ENCODE measurements around the gene PSG1. TPM values are rescaled to one million over a fixed set of nuclear protein-coding genes. Genes with fewer than 3 reads are reported as not detected.
"Not testable (repeated sequence)": the region's sequence is repeated elsewhere in the genome, so short reads cannot be mapped to it uniquely, and the experiment has no call there.

The PSG1 gene
- total and polyA plus RNA-seq, 4 donors: not detected

- Histone ChIP-seq H3K9me3 (ENCODE audit: control insufficient read depth in 4 of 4, low read length in 3 of 4) (no peaks in the 10 kb centered on the region), H3K36me3 (ENCODE audit: control insufficient read depth in 4 of 4, insufficient read depth in 3 of 4, low read depth in 1 of 4, low read length in 3 of 4) (no peaks in the 10 kb centered on the region), H3K4me1 (ENCODE audit: control insufficient read depth in 4 of 4, insufficient read depth in 4 of 4, low read length in 3 of 4) (no peaks in the 10 kb centered on the region), H3K27me3 (ENCODE audit: control insufficient read depth in 4 of 4, insufficient read depth in 4 of 4, low read length in 3 of 4) (no peaks in the 10 kb centered on the region), H3K27ac (ENCODE audit: low read depth in 1 of 2, low read length in 2 of 2) (no peak overlapping the region), H3K9ac (ENCODE audit: low read depth in 1 of 2, low read length in 2 of 2) (no peak overlapping the region), H3K4me3 (ENCODE audit: low read depth in 1 of 3, low read length in 3 of 3) (no peak overlapping the region)
- no peak for DNase-seq (ENCODE audit: low spot score)
- WGBS: 63% methylated on average over 2 of the region's 2 CpGs
- TF ChIP-seq NR2F2 (IDR thresholded peaks at IDR 0.05) (no peak), HNF4G (IDR thresholded peaks at IDR 0.05) (no peak), YY1 (IDR thresholded peaks at IDR 0.05) (no peak), FOXA1 (IDR thresholded peaks at IDR 0.05) (no peak)
Measured at GRCh38 chr19:42846597-42846996, 32.9 kb downstream of the PSG1 start.

- H3K4me3 ChIP-seq (ENCODE audit: low read depth in 1 of 3, low read length in 3 of 3); H3K9ac ChIP-seq (ENCODE audit: low read depth in 1 of 2, low read length in 2 of 2); H3K36me3 ChIP-seq (ENCODE audit: control insufficient read depth in 4 of 4, insufficient read depth in 3 of 4, low read depth in 1 of 4, low read length in 3 of 4); DNase-seq (ENCODE audit: low spot score); H3K27me3 ChIP-seq (ENCODE audit: control insufficient read depth in 4 of 4, insufficient read depth in 4 of 4, low read length in 3 of 4); H3K4me1 ChIP-seq (ENCODE audit: control insufficient read depth in 4 of 4, insufficient read depth in 4 of 4, low read length in 3 of 4); H3K27ac ChIP-seq (ENCODE audit: low read depth in 1 of 2, low read length in 2 of 2); H3K9me3 ChIP-seq (ENCODE audit: control insufficient read depth in 4 of 4, low read length in 3 of 4): not testable (repeated sequence)
- 53% methylated on average over 7 of the region's 7 CpGs for WGBS
Measured at GRCh38 chr19:42843631-42844030, 35.9 kb downstream of the PSG1 start.

GRCh38 chr19:42832746-42833442 lies 46.6 kb downstream of the PSG1 start:
- H3K27me3 ChIP-seq (ENCODE audit: control insufficient read depth in 4 of 4, insufficient read depth in 4 of 4, low read length in 3 of 4); H3K27ac ChIP-seq (ENCODE audit: low read depth in 1 of 2, low read length in 2 of 2); H3K4me1 ChIP-seq (ENCODE audit: control insufficient read depth in 4 of 4, insufficient read depth in 4 of 4, low read length in 3 of 4); H3K9ac ChIP-seq (ENCODE audit: low read depth in 1 of 2, low read length in 2 of 2); H3K9me3 ChIP-seq (ENCODE audit: control insufficient read depth in 4 of 4, low read length in 3 of 4); H3K4me3 ChIP-seq (ENCODE audit: low read depth in 1 of 3, low read length in 3 of 3); DNase-seq (ENCODE audit: low spot score); H3K36me3 ChIP-seq (ENCODE audit: control insufficient read depth in 4 of 4, insufficient read depth in 3 of 4, low read depth in 1 of 4, low read length in 3 of 4): not testable (repeated sequence)
- WGBS: 75% methylated on average over 9 of the region's 9 CpGs

GRCh38 chr19:42832023-42832680 lies 47.4 kb downstream of the PSG1 start:
- not testable (repeated sequence) for H3K9me3 ChIP-seq (ENCODE audit: control insufficient read depth in 4 of 4, low read length in 3 of 4); H3K27ac ChIP-seq (ENCODE audit: low read depth in 1 of 2, low read length in 2 of 2); H3K4me1 ChIP-seq (ENCODE audit: control insufficient read depth in 4 of 4, insufficient read depth in 4 of 4, low read length in 3 of 4); H3K4me3 ChIP-seq (ENCODE audit: low read depth in 1 of 3, low read length in 3 of 3); H3K9ac ChIP-seq (ENCODE audit: low read depth in 1 of 2, low read length in 2 of 2); DNase-seq (ENCODE audit: low spot score); H3K27me3 ChIP-seq (ENCODE audit: control insufficient read depth in 4 of 4, insufficient read depth in 4 of 4, low read length in 3 of 4); H3K36me3 ChIP-seq (ENCODE audit: control insufficient read depth in 4 of 4, insufficient read depth in 3 of 4, low read depth in 1 of 4, low read length in 3 of 4)
- WGBS: 52% methylated on average over 3 of the region's 3 CpGs

- Histone ChIP-seq H3K9ac (ENCODE audit: low read depth in 1 of 2, low read length in 2 of 2) (no peak overlapping the region), H3K27ac (ENCODE audit: low read depth in 1 of 2, low read length in 2 of 2) (no peak overlapping the region), H3K27me3 (ENCODE audit: control insufficient read depth in 4 of 4, insufficient read depth in 4 of 4, low read length in 3 of 4) (no peaks in the 10 kb centered on the region), H3K4me3 (ENCODE audit: low read depth in 1 of 3, low read length in 3 of 3) (no peak overlapping the region), H3K9me3 (ENCODE audit: control insufficient read depth in 4 of 4, low read length in 3 of 4) (no peaks in the 10 kb centered on the region), H3K36me3 (ENCODE audit: control insufficient read depth in 4 of 4, insufficient read depth in 3 of 4, low read depth in 1 of 4, low read length in 3 of 4) (no peaks in the 10 kb centered on the region), H3K4me1 (ENCODE audit: control insufficient read depth in 4 of 4, insufficient read depth in 4 of 4, low read length in 3 of 4) (no peaks in the 10 kb centered on the region)
- 32% methylated on average over 1 of the region's 1 CpG for WGBS
- no peak for DNase-seq (ENCODE audit: low spot score)
- TF ChIP-seq ATF3 (IDR thresholded peaks at IDR 0.05): no peak
- no peak for TF ChIP-seq RXRA (IDR thresholded peaks at IDR 0.05)
- no peak for TF ChIP-seq JUND (IDR thresholded peaks at IDR 0.05)
- no peak for TF ChIP-seq RAD21 (IDR thresholded peaks at IDR 0.05)
- no peak for TF ChIP-seq YY1 (IDR thresholded peaks at IDR 0.05)
Measured at GRCh38 chr19:42831221-42832019, 48.1 kb downstream of the PSG1 start.

GRCh38 chr19:42821306-42821977 lies 58.1 kb downstream of the PSG1 start:
- not testable (repeated sequence) for H3K4me3 ChIP-seq (ENCODE audit: low read depth in 1 of 3, low read length in 3 of 3); H3K27me3 ChIP-seq (ENCODE audit: control insufficient read depth in 4 of 4, insufficient read depth in 4 of 4, low read length in 3 of 4); DNase-seq (ENCODE audit: low spot score); H3K36me3 ChIP-seq (ENCODE audit: control insufficient read depth in 4 of 4, insufficient read depth in 3 of 4, low read depth in 1 of 4, low read length in 3 of 4); H3K9ac ChIP-seq (ENCODE audit: low read depth in 1 of 2, low read length in 2 of 2); H3K4me1 ChIP-seq (ENCODE audit: control insufficient read depth in 4 of 4, insufficient read depth in 4 of 4, low read length in 3 of 4); H3K9me3 ChIP-seq (ENCODE audit: control insufficient read depth in 4 of 4, low read length in 3 of 4); H3K27ac ChIP-seq (ENCODE audit: low read depth in 1 of 2, low read length in 2 of 2)
- 78% methylated on average over 9 of the region's 9 CpGs for WGBS

Measured in liver (tissue), 9 donors.